Erythroblast (primary cell): ENCODE data around the gene ZMIZ1.

Experiments
- GATA1 ChIP-seq: IDR thresholded peaks from 2 replicates; pipeline ENCODE4 v1.6.1; 2011; ENCODE audit warnings: low read depth, mild to moderate bottlenecking, control low read depth, low read length, moderate library complexity
- POLR2A ChIP-seq: IDR thresholded peaks from 2 replicates; pipeline ENCODE4 v1.6.1; 2011; ENCODE audit warnings: mild to moderate bottlenecking, low read length

DNA sequence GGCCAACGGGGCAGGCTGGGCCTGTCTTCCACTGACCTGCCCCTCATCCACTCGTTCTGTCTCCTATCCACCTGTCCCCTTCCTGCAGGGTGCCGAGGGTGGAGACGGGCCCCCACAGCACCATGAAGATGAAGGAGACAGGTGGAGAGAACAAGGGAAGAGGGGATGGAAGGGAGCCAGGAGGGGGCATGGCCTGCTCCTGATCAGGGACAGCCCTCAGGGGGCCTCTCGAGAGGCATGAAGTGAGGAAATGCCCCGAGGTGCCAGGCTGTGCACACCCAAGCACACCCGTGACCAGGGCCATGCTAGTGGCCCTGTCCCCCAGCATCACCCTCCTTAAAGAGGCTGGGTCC, 111.2 kb downstream of the ZMIZ1 start:
- TF ChIP-seq POLR2A = no peak
- no peak for TF ChIP-seq GATA1
